Body of pancreas (tissue), 4 donors: Measurements from ENCODE around the gene BHLHA9. TPM values are rescaled to one million over a fixed set of nuclear protein-coding genes. Genes with fewer than 3 reads are reported as not detected.
"Not testable (repeated sequence)": the region's sequence is repeated elsewhere in the genome, so short reads cannot be mapped to it uniquely, and the experiment has no call there.

Experiments used
- ATAC-seq: fragments of 150-250 bp; one replicate; pipeline ENCODE4 v1.9.1; 2016
- DNase-seq, 4 donors: peaks; one replicate each; pipeline ENCODE4 v3.0.0-alpha.2; 2019
- H3K27ac ChIP-seq, 4 donors: fragments of 200-600 bp; sonication (generic); 1 replicate in 3 of 4; 2 replicates in 1 of 4; pipeline versions ENCODE4 v1.5.1 to v1.6.1; 2016 to 2019; ENCODE audit warnings: mild to moderate bottlenecking in 1 of 4, mixed read lengths in 1 of 4, moderate library complexity in 1 of 4
- H3K27me3 ChIP-seq, 2 donors: fragments of 200-600 bp; sonication (generic); one replicate each; pipeline ENCODE4 v1.6.0; 2016; ENCODE audit warnings: mild to moderate bottlenecking in 1 of 2
- H3K36me3 ChIP-seq, 2 donors: fragments of 200-600 bp; sonication (generic); replicated peaks in 1 of 2; 2 replicates each; pipeline ENCODE4 v1.5.1; 2016; ENCODE audit warnings: low read depth in 2 of 2; ENCODE audit not compliant: insufficient read depth in 1 of 2
- H3K4me1 ChIP-seq: fragments of 200-600 bp; sonication (generic); one replicate; pipeline ENCODE4 v1.6.0; 2016
- H3K4me3 ChIP-seq, 2 donors: fragments of 200-600 bp; sonication (generic); 1 replicate in 1 of 2; 2 replicates in 1 of 2; pipeline ENCODE4 v1.5.1; 2016 to 2019
- H3K9me3 ChIP-seq, 3 donors: fragments of 200-600 bp; sonication (generic); 1 replicate in 2 of 3; 2 replicates in 1 of 3; pipeline ENCODE4 v1.5.1; 2016
- CTCF ChIP-seq, 7 experiments: fragments of 450-650 bp in 4 of 7; fragments of 200-600 bp in 3 of 7; sonication (generic) in 3 of 7; IDR thresholded peaks; one replicate each; pipeline ENCODE4 v1.5.1; 2016 to 2019; ENCODE audit warnings: antibody characterized with exemption in 7 of 7
- POLR2A ChIP-seq, 3 donors: fragments of 450-650 bp; IDR thresholded peaks; one replicate each; pipeline ENCODE4 v1.6.1; 2016; ENCODE audit warnings: antibody characterized with exemption in 3 of 3, mild to moderate bottlenecking in 2 of 3
- WGBS, 2 donors: methylation state at CpG; one replicate each; pipeline ENCODE4 v1.1.5; 2017; 5-methylcytosine and 5-hydroxymethylcytosine counted together
- intact Hi-C: fragments of 100-400 bp; cut with DNase I; formaldehyde crosslinking; loops from one replicate; pipeline ENCODE4 v1.15.1; 2023
- total RNA-seq, 2 donors: library from RNA; depleted of rRNA; stranded (reverse); fragments of >200 nt; gene quantifications; one replicate each; pipeline ENCODE4 v1.1.0, GENCODE V29; 2016

The BHLHA9 gene
- total RNA-seq, 2 donors from 2014 or later: not detected

DNA sequence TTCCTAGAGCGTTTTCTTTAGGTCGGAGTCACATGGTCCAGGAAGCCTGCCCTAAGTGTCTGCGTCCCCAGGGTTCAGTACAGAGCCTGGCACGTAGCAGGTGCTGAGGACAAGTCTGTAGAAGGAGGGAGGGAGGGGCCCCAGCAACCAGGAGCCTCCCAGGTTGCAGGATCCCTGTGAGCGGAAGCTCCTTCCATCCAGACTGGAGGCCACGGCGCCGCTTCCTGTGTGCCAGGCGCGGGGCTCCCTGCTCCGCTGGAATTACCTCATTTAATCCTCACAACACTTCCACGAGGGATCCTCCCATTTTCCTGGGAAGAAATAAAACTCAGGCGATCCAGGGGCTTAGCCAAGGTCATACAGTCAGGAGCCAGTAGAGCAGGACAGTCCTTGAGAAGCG, 31.3 kb downstream of the BHLHA9 start:
- Histone ChIP-seq H3K36me3 (no peaks in the 10 kb centered on the region), H3K27me3 (peaks cover 0 to 8% of the 10 kb centered on the region in 2 donors), H3K27ac (no peak overlapping the region), H3K4me3 (no peak overlapping the region), H3K4me1 (peaks cover 8% of the 10 kb centered on the region), H3K9me3 (no peaks in the 10 kb centered on the region)
- intact Hi-C loops: no loop called here
- WGBS, 2 donors: 68 to 75% methylated on average over 13 to 14 of the region's 14 CpGs
- no peak for DNase-seq
- no peak for TF ChIP-seq POLR2A (IDR thresholded peaks at IDR 0.05)
- TF ChIP-seq CTCF (IDR thresholded peaks at IDR 0.05): no peak
- ATAC-seq: no peak

DNA sequence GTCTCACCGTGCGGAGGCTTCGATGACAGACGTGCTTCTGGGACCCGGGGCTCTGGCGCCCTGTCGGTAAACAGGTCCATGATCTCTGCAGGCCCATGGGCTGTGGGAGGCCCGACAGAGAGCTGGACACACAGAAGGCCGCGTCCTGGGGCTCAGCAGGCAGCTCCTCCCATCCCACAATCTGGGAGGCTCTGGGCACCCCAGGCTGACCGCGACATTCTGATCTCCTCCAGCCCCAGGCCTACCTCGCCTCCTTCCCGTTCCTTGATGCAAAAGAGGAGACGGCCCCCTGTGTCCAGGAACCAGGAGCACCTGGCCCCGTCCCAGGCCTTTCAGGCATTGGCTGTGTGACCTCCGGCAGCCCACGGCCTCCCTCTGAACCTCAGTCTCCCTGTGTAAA, 32.5 kb downstream of the BHLHA9 start:
- Histone ChIP-seq H3K9me3 (no peaks in the 10 kb centered on the region), H3K27ac (no peak overlapping the region), H3K4me1 (peaks cover 8% of the 10 kb centered on the region), H3K36me3 (no peaks in the 10 kb centered on the region), H3K27me3 (peaks cover 0 to 8% of the 10 kb centered on the region in 2 donors), H3K4me3 (no peak overlapping the region)
- TF ChIP-seq POLR2A (IDR thresholded peaks at IDR 0.05): no peak
- no peak for TF ChIP-seq CTCF (IDR thresholded peaks at IDR 0.05)
- DNase-seq: no peak
- no peak for ATAC-seq
- 67 to 70% methylated on average over 15 to 18 of the region's 18 CpGs for WGBS, 2 donors
- intact Hi-C loops: no loop called here

GRCh38 chr17:1304522-1304921, 34.3 kb downstream of the BHLHA9 start:
- Histone ChIP-seq H3K4me1 (no peaks in the 10 kb centered on the region), H3K27me3 (peaks cover 0 to 3% of the 10 kb centered on the region in 2 donors), H3K4me3 (no peak overlapping the region), H3K27ac (no peak overlapping the region), H3K36me3 (no peaks in the 10 kb centered on the region), H3K9me3 (no peaks in the 10 kb centered on the region)
- ATAC-seq: no peak
- 71 to 73% methylated on average over 3 to 5 of the region's 5 CpGs for WGBS, 2 donors
- intact Hi-C loops: no loop called here
- no peak for TF ChIP-seq CTCF (IDR thresholded peaks at IDR 0.05)
- no peak for TF ChIP-seq POLR2A (IDR thresholded peaks at IDR 0.05)
- no peak for DNase-seq

DNA sequence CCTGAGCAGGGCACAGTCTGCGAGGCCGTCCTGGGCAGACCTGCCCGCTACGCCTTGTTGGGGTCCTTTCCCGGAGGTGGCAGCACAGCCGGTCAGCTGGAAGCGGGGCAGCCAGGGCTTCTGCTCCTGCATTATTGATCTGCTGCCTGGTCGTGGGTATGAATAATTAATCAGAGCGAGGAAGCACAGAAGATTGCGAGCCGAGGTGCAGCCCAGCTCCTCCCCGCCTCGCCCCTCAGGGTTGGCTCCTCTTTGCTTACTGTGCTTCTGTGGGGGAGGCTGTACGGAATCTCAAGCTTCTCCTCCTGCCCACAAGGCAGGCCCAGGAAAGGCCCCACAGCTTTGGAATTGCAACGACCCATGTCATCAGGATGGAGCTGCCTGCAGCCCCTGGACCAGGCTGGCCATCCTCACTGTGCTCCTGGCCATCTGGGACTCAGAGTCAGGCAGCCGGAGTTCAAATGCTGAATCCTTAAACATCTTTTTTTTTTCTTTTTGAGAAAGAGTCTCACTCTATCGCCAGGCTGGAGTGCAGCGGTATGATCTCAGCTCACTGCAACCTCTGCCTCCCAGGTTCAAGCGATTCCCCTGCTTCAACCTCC, 34.8 kb downstream of the BHLHA9 start:
- 58 to 77% methylated on average over 10 to 19 of the region's 19 CpGs for WGBS, 2 donors
- Histone ChIP-seq H3K4me3 (no peak overlapping the region), H3K36me3 (no peaks in the 10 kb centered on the region), H3K27me3 (no peaks in the 10 kb centered on the region), H3K27ac (no peak overlapping the region), H3K4me1 (no peaks in the 10 kb centered on the region), H3K9me3 (no peaks in the 10 kb centered on the region)
- no peak for TF ChIP-seq CTCF (IDR thresholded peaks at IDR 0.05)
- TF ChIP-seq POLR2A (IDR thresholded peaks at IDR 0.05): no peak
- intact Hi-C loops: no loop called here
- DNase-seq (no peak), ATAC-seq (no peak)

GRCh38 chr17:1307829-1308228, 37.6 kb downstream of the BHLHA9 start:
- intact Hi-C loops, H3K27ac ChIP-seq, H3K4me1 ChIP-seq, H3K27me3 ChIP-seq, H3K9me3 ChIP-seq, H3K36me3 ChIP-seq, ATAC-seq, DNase-seq, H3K4me3 ChIP-seq: not testable (repeated sequence)
- 56 to 76% methylated on average over 7 to 10 of the region's 16 CpGs for WGBS, 2 donors
